ENCODE data around the gene APCDD1L.

APCDD1L gene

DNA sequence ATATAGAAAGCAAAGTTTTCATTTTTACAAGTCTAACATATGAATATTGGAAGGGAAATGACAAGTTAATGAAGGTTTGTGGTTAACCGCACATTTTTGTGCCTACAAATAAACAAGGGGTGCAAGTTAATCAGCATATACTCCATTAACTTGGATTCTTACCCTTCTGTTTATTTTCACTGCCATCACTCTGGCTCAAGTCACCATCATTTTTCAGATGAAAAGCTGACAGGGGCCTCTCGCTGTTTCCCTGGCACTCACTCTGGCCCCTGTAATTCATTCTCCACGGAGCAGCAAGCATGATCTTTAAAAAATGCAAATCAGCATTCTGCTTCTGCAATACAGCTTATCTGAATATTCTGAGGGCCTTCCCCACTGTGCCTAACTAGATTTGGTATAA, 29.8 kb downstream of the APCDD1L start:
- DNase-seq (ENCODE audit: low spot score): no peak

DNA sequence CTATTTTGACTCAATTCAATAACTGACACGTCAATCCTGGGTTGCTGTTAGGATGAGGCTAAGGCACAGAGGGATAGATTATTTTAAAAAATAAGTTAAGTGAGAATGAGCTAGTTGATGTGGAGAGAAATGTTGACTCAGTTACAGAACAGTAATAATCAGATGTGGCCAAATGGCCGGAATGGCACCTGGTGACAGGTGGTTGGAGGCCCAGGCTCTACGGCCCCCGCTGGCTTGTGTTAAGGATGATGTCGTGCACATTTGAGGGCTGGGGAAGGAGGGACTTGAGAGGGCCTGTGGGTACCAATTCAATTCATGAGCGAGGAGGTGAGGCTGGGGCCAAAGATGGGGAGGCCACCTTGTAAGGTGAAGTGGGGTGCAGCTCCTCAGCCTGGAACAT, 31.7 kb downstream of the APCDD1L start:
- no peak for DNase-seq (ENCODE audit: low spot score)

DNA sequence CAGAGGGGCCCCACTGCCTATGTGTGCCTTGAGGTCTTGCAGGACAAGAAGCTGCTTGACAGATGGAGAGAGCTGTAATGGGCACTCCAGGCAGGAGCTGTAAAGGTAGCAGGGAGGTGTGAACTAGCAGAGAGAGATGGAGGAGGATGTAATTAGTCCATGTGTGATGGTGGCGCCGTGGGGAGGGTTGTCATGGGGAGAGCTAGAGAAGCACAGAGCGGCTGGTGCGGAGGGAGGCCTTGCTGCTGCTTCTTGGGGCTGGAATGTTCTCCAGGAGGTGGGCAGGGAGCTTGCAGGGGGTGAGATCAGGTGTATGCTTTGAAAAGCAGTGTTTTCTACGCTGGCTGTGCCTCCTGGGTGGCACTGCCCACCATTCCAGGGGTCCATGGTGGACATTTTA, 32.1 kb downstream of the APCDD1L start:
- no peak for DNase-seq (ENCODE audit: low spot score)

DNA sequence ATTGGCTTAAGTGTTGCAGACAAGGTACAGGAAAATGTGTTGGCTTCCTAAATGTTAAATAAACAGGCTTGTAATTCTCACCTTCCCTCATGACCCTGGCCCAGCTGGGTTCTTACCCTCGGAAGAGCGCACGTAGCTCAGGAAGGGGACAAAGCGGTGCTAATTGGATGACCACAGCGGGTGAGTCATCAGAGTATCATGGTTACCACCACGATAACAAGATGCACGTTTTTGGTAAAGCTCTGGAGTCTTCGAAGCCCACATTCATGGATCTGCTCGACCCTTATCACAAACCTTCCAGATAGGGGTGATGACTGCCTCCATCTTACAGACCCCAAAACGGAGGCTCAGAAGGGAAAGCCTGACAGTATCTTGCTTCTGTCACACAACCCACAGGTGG, 32.8 kb downstream of the APCDD1L start:
- no peak for DNase-seq (ENCODE audit: low spot score)

DNA sequence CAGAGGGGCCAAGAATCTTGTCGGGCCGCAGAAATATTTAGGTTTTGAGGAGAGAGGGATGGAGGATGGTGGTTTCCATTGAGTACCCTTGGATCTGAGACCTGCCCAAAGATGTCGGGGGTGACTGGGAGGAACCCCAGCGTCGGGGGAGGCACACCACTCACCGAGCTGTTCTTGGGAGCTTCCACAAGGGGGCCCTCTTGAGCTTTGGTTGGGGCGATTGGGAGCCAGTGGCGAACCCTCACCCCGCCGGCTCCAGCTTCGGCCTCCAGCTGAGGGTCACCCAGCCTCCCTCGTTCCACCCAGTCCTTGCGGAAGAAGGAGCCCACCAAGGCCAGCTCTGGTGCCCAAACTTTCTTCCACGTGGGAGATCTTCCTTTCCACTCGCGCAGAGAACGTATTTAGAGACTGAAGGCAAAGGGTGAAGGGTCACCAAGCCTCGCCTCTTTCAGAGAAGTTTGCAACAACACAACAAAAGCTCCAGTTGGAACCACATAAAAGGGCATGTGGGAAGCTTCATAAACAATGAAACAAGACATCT, 33.6 kb downstream of the APCDD1L start:
- peak; percentile 7 for DNase-seq (ENCODE audit: low spot score)

DNA sequence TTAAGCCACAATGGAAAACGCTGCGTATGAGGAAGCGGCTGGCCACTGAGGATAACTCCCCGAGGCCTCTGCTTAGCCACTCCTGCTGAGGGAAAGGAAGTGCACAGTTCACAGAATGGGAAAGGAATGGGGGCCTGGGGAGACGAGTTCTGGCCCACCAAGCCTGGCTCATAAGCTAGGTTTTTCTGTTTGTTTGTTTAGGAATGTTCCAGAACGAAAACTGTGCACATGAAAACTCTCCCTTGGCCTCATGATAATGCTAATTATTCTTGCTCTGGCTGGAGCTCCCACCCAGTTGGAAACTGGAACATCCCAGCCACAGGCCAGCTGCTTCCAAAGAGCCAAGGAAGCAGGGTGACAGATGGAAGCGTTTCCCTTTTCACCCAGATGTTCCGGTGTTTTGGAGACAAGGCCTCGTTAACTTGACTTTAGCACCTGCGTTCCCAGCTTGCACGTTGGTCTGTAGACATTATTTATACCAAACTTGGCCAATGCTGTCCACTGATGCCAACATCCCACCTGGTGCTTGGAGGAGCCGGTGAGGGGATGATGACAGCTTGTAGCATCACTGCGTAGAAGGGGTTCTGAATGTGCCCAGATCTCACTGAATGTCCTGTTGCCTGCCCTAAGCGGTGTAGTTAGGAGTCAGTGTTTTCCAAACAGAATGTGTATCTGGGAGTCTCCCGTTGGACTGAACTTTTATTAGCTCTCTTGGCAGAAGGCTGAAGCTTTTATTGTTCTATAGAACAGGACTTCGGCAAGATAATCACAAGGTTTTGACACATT, 34.5 kb downstream of the APCDD1L start:
- no peak for DNase-seq (ENCODE audit: low spot score)

DNA sequence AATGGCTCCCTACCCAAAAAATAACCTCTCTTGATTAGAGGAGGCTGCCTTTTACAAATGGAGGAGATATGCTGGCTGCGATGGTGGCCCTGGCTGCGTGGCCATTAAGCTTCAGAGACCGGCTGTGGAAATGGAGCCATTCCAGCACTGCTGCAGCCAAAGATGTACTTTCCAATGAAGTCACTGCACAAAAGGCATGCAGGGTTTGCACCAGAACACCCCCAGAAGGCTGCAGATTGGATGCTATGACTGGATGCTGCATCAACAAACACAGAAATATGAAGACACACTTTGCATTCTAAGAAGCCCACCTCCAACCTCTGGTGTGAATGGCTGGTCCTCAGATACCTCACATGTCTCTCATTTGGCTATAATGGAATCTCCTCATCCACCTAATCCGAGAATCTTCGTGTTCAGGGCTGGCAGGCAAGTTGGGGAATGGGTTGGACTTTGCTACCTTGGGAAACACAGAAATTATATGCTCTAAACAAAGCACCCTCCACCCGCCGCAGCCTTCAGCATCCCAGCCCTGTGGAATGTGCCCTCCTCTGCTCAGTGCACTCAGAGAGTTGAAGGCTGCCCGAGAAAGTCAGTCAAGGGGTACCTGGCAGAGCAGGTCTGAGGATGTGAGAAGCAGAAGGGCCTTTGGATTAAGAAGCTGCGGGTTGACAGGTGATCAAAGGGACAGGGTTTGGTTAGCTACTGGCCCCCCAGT, 35.3 kb downstream of the APCDD1L start:
- no peak for DNase-seq (ENCODE audit: low spot score)

DNA sequence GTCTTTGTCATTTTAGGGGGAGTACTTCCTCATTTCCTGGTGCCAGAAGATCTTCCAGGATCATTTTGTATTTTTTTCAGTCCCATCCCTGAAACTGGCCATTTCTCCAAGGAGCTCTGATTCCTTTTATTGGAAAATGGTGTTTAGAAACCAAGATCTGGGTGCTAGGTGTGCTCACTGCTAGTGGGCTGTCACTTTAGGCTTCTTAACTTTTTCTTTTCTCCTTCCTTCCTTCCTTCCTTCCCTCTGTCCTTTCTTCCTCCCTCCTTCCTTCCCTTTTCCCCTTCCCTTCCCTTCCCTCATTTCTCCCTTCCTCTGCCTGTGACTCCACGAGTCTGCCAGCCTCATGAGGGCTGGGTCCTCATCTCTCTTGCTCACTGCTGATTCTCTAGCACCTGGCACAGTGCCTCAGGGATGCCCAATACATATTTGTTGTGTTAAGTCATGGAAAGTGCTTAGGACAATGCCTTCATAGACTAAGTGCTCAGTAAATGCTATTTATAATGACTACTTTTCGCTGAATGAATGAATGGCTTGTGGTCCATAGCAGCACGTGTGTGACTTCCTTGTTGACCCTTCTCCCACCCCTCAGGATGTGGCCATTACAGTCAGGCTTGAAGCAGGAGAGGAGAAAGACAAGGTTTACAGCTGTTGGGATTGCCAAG, 36.9 kb downstream of the APCDD1L start:
- DNase-seq (ENCODE audit: low spot score): no peak

DNA sequence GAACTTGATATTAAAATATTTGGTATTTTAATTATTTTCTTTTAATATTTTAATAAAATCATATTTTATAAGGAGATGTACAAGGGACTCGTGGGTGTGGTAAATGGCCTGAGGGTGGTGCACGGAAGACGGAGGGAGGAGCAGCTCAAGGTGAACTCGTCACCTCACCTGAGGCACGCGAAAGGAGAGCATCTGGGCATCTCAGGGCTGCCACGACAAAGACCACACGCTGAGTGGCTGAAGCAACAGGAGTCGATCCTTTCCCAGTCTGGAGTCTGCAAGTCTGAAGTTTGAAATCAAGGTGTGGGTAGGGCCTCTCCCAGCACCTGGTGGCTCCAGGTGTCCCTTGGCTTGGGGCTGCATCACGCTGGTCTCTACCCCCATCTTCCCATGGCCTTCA, 39.7 kb downstream of the APCDD1L start:
- DNase-seq (ENCODE audit: low spot score): no peak

DNA sequence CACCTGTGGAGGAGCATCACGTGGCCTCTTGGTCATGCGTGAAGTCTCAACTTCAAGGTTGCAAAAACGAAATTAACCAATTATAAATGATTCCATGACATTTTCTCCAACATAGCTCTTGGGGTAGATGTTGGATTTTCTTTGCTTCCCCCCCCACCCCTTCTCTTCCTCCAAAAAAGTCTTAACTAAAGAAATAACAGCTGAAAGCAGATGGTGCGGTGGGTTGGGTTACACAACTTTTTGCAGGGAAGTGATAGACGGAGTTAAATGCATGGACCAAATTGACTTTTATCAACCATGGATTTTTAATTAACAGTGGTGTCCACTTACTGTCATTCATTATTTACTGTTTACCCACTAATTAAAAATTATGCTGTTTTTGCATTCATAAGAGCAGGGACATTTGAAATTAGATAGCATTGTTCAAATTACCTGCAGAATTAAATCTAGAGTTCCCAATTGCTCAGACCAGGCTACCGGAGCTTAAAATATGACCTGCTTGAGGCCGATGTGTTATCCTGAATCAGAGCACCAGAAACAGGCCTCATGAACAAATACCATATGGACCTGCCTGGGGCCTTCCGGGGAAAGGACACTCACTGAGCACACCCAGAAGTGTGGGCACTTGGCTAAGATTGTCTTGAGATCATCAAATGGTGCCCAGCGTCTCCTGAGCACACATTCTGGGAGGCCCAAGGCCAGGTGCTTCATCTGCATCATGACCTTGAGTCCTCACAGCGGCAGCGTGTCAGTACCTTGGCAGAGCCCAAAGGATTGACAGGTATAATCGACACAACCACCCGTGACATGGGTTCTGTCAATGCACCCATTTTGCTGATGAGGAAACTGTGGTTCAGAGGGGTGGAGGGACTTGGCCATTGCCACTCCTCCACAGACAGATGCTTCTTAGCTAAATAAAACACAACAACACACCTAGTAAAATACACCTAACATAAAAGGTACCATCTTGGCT, 41.5 kb downstream of the APCDD1L start:
- DNase-seq (ENCODE audit: low spot score): no peak

DNA sequence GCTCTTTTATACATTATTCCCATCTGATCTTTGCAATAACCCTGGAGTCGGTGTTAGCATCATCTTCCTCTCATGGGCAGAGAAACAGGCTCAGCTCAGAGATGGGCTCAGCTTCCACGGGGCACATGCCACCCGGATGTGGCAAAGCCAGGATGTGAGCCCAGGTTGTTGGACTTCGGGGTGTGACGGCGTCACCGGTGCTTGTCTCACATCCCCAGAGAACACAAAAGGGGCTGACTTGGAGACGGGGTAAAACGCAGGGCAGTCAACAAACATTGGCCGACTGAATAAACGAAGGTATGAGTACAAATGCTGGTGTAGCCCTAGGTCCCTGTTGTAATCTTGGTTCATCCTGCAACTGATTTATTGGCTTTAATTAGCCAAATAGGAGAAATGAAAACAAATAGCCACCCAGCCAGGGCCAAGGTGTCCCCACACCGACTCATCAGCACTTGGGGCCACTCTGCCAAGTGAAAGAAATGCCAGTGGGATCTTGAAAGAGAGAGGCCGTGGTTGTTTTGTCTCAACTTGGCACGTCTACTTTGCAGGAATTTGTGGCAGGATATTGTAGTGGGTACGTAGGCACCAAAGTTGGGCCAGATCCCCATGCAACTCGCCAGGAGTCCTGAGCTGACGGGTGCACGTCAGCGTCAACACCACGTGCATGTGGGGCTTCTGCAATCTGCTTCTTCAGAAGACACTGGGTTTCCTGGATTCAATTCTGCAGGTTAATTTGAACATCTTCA, 42.8 kb downstream of the APCDD1L start:
- DNase-seq (ENCODE audit: low spot score): no peak

DNA sequence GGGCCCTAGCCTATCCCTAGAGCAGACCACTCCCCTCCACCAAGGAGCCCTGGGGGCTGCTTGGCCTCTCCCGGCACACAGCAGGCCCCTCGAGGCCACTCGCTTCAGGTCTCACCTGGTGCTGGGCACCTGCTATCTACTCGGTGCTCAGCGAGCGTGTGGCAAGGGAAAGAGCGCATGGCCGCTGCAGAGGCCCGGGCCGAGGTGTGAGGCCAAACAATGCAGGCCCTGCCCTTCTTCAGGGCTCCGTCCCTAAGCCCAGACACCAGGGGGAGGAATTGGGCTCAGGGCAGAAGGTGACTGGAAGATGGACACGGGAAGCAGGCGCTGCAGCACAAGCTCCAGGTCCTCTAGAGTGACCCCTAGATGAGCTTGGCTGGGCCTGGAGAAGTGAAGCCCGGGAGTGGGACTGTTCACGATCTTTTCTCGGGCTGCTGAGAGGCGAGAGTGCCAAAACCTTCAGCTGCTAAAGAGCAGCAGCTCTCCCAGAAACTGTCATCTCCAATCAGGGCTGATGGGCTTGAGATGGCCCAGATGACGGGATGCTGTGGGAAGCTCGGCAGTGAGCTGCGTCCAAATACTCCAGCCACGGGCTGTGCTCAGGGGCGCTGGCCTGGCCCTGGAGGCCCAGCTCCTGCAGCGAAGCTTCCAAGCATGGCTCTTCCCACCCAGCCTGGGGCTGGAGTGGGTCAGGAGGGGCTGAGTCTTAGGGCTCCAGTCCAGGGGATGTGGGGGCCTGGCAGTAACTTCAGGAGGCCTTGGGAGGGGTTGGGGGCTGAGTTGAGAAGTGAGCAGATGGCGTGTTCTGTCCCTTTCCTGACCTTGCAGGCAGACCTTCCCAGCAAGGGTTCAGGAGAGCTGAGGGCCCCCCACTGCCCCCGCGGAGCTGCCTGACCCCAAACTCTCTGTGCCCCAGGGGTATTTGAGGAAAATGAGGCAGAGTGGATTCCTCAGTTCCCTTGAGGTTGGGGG, 43.7 kb downstream of the APCDD1L start:
- DNase-seq (ENCODE audit: low spot score): no peak

DNA sequence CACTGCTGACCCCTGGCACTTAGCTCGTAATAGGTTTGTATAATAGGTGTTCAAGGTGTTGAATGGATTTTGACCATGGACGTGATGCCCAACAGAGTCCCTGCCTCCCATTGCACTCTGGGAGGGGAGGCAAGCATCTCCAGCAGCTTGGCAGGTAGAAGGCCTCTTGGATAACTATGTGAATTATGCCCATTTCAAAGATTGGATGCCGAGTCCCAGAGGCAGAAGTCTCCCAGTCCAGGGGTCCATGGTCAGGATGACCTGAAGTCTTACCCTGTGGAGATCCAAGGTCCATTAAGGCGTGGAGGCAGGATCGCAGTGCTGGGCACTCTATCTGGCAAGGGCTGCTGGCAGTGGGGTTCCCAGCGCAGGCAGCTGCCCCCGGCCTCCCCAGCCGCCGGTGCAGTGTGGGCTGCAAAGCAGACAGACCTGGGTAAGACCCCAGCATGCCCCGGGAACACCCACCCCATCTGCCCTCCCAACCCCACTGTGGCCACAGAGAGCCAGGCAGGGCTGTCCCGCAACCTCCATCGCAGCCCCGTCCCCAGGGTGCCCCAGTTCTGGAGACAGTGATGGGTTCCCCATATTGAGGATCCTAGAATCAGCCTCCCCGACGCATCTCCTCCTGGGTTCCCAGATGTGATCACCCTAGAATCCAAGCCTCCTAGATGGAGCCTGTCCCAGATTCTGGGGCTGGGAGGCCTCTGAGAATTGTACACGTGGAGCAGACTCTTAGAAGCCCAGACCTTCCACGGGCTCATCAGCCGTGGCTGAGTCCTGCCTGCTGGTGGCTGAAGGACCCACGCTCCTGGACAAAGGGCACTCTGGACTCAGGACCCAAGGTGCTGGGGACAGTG, 44.6 kb downstream of the APCDD1L start:
- DNase-seq (ENCODE audit: low spot score): no peak

DNA sequence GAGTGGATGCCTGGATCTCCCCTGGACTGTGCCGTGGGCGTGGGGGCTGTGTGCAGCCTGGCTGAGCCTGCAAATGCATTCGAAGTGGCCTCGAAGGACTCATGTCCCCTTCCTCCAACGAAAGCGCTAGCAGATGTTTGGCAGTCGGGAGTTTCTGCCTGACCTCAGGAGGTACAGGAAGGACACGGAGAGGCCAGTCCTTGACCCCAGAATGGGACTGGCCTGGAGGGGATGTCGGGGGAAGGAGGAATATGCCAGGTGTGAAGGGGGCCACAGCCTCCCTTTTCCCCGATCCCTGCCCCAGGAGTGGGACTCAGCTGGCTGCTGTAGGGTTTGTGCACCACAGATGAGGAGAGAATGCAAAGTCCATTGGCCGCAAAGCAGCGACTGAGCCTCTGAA, 45.6 kb downstream of the APCDD1L start:
- no peak for DNase-seq (ENCODE audit: low spot score)

DNA sequence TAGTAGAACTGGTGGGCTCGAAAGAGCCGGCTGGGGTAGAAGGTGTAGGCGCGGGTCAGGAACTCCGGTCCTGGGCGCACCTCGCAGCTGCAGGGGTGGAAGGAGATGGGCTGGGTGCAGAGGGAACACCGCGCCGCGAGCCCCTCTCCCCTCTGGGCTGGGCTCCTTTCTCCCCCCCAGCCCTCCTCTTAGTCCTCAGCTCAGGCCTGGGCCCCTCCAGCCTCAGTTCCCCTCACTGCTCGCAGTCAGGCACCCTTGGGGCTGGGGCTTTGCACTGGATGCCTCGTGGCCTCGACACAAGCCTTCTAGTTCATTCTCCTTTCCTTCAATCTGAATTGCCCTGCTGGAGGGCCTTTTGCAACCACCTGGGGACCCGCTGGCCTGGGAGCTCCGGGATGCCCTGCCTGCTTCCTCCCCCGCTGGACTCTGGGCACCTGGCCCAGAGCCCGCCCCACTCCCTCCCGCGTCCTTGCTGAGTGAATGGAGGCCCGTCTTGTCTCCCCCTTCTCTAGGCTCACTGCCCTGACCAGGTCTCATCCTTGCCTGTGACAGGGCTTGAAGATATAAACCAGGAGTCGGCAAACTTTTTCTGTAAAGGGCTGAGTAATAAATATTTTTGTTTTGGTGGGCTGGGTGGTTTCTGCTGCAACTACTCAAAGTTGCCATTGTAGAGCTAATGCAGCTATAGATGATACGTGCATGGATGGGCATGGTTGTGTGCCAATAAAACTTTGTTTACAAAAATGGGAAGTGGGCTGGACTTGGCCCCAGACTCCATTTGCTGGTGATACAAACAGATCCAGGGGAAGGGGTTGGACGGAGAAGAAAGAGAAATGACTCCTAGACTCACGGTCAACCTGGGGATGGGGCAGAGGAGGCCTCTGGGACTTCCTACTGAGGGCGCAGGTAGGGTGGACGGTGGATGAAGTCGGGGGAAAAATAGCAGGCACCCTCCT, 47.3 kb downstream of the APCDD1L start:
- DNase-seq (ENCODE audit: low spot score): no peak

DNA sequence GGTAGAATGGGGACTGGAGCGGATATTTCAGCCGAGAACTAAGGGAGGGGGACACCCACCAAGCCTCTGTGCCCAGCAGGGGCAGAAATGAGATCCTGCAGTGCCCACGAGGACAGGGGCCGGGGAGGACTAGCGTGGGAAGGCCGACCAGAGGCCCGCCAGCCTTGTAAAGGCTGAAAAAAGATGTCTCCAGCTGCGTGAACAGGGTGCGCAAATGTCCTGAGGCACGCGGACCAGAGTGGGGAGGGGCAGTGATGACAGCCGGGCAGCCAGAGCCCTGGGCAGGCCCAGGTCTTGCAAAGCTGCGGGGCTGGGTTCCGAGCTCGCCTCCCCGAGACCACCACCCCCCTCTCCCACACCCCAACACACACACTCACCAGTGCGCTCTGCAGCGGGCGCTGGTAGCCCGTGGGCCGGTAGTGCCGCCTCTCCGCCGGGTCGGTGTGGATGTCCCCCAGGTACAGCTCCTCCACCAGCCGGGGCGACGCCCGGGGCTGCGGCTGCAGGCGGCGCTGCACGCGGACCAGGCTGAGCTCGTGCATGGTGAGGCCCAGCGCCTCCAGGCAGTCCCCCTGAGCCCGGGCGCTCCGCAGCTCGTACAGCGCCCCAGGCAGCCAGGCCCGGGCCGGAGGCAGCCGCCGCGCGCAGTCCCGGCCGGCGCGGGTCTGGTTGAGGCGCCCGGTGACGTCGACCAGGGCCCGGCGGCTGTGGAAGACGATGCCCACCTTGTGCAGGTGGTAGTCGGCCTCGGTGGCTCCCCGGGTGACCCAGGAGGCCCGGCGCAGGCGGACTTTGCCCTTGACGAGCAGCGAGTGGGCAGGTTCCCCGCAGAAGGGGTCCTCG, 48.2 kb downstream of the APCDD1L start:
- no peak for DNase-seq (ENCODE audit: low spot score)
